Measurements from ENCODE around the gene GGCX.
"Not testable (repeated sequence)": the region's sequence is repeated elsewhere in the genome, so short reads cannot be mapped to it uniquely, and the experiment has no call there.

DNA sequence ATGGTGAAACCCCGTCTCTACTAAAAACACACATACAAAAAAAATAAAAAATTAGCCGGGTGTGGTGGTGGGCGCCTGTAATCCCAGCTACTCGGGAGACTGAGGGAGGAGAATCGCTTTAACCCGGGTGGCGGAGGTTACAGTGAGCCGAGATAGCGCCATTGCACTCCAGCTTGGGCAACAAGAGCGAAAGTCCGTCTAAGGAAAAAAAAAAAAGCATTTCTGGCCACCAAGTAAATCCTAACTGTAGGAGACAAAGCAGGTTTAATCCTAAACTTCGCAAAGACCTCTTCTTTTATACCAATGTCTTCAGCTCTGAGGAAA lies 928 bp downstream of the GGCX start:
- not testable (repeated sequence) for TF ChIP-seq CTCF (IDR thresholded peaks at IDR 0.05; ENCODE audit: low read depth, low read length, poor library complexity, severe bottlenecking); EZH2phosphoT487 (IDR thresholded peaks at IDR 0.05; ENCODE audit: borderline replicate concordance, low read length)

All from DOHH2 (cell line).